Stimulated activated CD4-positive, alpha-beta T cell treated with anti-CD3 and anti-CD28 coated beads, Interleukin-1b, Interleukin-23, amount 100 ng/mL, for 4 hours (primary cell): Measurements from ENCODE around the gene TOPBP1.
"Not testable (repeated sequence)": the region's sequence is repeated elsewhere in the genome, so short reads cannot be mapped to it uniquely, and the experiment has no call there.

ENCODE experiments used
- DNase-seq, 2 donors: peaks; one replicate each; pipeline ENCODE4 v3.0.0-alpha.2; 2020; ENCODE audit warnings: low read depth in 2 of 2

Gene TOPBP1

GRCh38 chr3:133572158-133573053 lies 89.3 kb downstream of the TOPBP1 start:
- no peak for DNase-seq

GRCh38 chr3:133570937-133571320 lies 90.8 kb downstream of the TOPBP1 start:
- DNase-seq: no peak

DNA sequence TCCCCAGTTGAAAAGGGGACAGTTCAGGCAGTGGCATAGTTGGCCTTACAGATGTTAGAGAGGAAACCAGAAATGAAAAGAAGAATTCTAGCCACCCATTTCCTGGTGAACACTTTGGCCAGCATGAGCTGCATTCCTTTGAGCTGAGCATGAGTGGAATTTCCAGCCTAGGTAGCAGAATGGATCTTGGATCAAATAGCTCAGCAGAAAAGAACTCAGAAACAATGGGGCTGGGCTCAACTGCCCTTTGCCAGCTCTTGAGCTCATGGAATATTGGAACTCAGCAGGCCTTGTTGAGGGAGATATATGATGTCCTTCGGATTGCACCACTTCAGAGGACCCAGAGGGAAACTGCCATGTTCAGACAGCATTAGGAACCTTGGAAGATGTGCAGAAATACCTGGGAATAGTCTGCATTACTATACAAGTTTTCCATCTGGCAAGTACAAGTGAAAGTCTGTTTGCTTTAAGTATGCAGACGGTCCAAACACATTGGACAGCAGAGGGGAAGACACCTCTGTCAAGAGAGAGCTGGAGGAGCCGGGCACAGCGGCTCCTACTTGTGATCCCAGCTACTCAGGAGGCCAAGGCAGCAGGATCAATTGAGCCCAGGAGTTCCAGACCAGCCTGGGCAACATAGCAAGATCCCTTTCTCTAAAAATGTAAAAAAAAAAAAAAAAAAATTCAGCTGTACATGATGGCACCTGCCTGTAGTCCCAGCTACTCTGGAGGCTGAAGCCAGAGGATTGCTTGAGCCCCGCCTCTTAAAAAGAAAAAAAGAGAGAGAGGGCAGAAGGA lies 91.4 kb downstream of the TOPBP1 start:
- DNase-seq: no peak

DNA sequence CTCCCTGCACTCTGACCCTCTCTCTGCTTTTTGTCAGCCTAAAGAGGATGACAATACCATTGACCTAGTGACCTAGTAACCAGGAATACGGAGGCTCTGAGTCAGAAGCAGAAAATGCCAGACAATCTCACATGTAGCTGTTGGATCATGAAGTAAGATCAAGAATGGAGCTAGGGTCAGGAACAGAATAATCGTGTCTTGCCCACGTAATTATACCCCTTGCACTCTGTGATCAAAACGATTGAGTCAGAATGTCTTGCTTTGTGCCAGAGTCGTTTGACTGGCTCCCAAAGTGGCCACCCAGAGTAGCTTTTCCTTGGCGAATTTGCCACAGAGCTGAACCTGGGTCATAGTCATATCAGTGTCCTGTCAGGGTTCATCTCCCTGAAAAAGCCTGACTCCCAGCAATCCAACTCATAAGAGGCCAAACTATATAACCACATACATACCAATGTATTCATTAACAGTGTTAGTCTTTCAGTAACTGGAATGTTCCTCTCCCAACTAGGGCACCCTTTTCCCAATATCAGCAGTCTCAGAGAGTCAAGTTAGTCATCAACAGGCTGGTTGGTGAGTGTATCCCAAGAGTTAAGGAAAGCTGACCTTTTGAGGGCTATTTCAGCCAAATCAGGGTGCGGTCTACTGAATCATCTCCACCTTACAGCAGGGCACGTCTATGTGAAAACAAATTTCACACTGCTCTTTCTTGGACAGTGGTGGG lies 93.3 kb downstream of the TOPBP1 start:
- DNase-seq: no peak

DNA sequence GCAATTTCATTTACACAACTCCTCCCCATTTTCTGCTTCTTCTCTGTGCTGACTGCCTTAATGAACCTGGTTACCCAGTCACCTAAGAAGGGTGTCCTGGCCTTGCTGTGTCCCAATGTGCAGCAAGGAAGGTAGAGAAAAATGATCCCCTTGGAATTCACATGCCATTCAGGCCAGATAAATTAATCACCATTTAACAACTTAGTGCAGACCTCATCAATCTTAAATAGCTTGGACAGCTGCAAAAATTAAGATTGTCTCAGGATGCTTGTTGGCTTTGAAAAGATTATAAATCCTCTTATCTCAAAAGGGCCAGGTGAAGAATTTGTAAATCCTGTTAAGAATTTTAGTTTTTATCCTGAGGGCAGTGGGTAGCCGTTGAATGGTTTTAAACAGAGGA lies 97.9 kb downstream of the TOPBP1 start:
- no peak for DNase-seq

GRCh38 chr3:133563186-133563591 lies 98.6 kb downstream of the TOPBP1 start:
- DNase-seq: no peak

GRCh38 chr3:133562376-133562775 lies 99.4 kb downstream of the TOPBP1 start:
- no peak for DNase-seq

- no peak for DNase-seq
Measured at GRCh38 chr3:133561679-133562078, 100.1 kb downstream of the TOPBP1 start.

DNA sequence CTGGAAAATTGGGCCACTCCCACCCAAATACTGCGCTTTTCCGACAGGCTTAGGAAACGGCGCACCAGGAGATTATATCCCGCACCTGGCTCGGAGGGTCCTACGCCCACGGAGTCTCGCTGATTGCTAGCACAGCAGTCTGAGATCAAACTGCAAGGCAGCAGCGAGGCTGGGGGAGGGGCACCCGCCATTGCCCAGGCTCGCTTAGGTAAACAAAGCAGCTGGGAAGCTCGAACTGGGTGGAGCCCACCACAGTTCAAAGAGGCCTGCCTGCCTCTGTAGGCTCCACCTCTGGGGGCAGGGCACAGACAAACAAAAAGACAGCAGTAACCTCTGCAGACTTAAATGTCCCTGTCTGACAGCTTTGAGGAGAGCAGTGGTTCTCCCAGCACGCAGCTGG lies 110.2 kb downstream of the TOPBP1 start:
- DNase-seq: not testable (repeated sequence)
